ENCODE results near the gene PXDN.
"Not testable (repeated sequence)": the region's sequence is repeated elsewhere in the genome, so short reads cannot be mapped to it uniquely, and the experiment has no call there.

PXDN gene

GRCh38 chr2:1623906-1624445 is 120.3 kb downstream of the PXDN start:
- Mint-ChIP-seq H3K27me3 (ENCODE audit: low read depth) (peaks cover 9% of the 10 kb centered on the region), H3K9me3 (peaks cover 3% of the 10 kb centered on the region), H3K36me3 (ENCODE audit: low read depth) (peaks cover 12% of the 10 kb centered on the region), H3K27ac (no peak overlapping the region), H3K4me1 (peaks cover 22% of the 10 kb centered on the region), H3K4me3 (no peak overlapping the region)
- TF ChIP-seq CTCF (IDR thresholded peaks at IDR 0.05; ENCODE audit: unreplicated experiment in 3 of 3): no peak

- Mint-ChIP-seq H3K9me3 (no peaks in the 10 kb centered on the region), H3K36me3 (ENCODE audit: low read depth) (peaks cover 3% of the 10 kb centered on the region), H3K4me1 (peaks cover 17% of the 10 kb centered on the region), H3K27ac (no peak overlapping the region), H3K4me3 (no peak overlapping the region), H3K27me3 (ENCODE audit: low read depth) (peaks cover 9% of the 10 kb centered on the region)
- no peak for TF ChIP-seq CTCF (IDR thresholded peaks at IDR 0.05; ENCODE audit: unreplicated experiment in 3 of 3)
Measured at GRCh38 chr2:1622521-1623200, 121.7 kb downstream of the PXDN start.

- peaks cover 15% of the 10 kb centered on the region for H3K4me1 Mint-ChIP-seq
- H3K9me3 Mint-ChIP-seq; H3K27ac Mint-ChIP-seq; H3K36me3 Mint-ChIP-seq (ENCODE audit: low read depth); H3K4me3 Mint-ChIP-seq; H3K27me3 Mint-ChIP-seq (ENCODE audit: low read depth): not testable (repeated sequence)
Measured at GRCh38 chr2:1621976-1622375, 122.3 kb downstream of the PXDN start.

- no peak overlapping the region for H3K27ac Mint-ChIP-seq
- H3K4me3 Mint-ChIP-seq: no peak overlapping the region
- H3K4me1 Mint-ChIP-seq: peaks cover 14% of the 10 kb centered on the region
- TF ChIP-seq CTCF (IDR thresholded peaks at IDR 0.05; ENCODE audit: unreplicated experiment in 3 of 3): no peak
- no peaks in the 10 kb centered on the region for H3K9me3 Mint-ChIP-seq
- no peaks in the 10 kb centered on the region for H3K36me3 Mint-ChIP-seq (ENCODE audit: low read depth)
- H3K27me3 Mint-ChIP-seq (ENCODE audit: low read depth): peaks cover 9% of the 10 kb centered on the region
Measured at GRCh38 chr2:1621501-1621900, 122.8 kb downstream of the PXDN start.

- no peaks in the 10 kb centered on the region for H3K9me3 Mint-ChIP-seq
- H3K27ac Mint-ChIP-seq: peak overlapping the region in 1 of 3 experiments; percentile 47
- H3K4me3 Mint-ChIP-seq: no peak overlapping the region
- peaks cover 9% of the 10 kb centered on the region for H3K27me3 Mint-ChIP-seq (ENCODE audit: low read depth)
- peaks cover 11% of the 10 kb centered on the region for H3K4me1 Mint-ChIP-seq
- TF ChIP-seq CTCF (IDR thresholded peaks at IDR 0.05; ENCODE audit: unreplicated experiment in 3 of 3): no peak
- H3K36me3 Mint-ChIP-seq (ENCODE audit: low read depth): no peaks in the 10 kb centered on the region
Measured at GRCh38 chr2:1621041-1621440, 123.3 kb downstream of the PXDN start.

GRCh38 chr2:1620081-1620480 is 124.2 kb downstream of the PXDN start:
- peak overlapping the region in 2 of 3 experiments; percentile 49 to 90 for H3K27ac Mint-ChIP-seq
- no peak for TF ChIP-seq CTCF (IDR thresholded peaks at IDR 0.05; ENCODE audit: unreplicated experiment in 3 of 3)
- no peak overlapping the region for H3K4me3 Mint-ChIP-seq
- H3K9me3 Mint-ChIP-seq: no peaks in the 10 kb centered on the region
- peaks cover 1% of the 10 kb centered on the region for H3K4me1 Mint-ChIP-seq
- no peaks in the 10 kb centered on the region for H3K36me3 Mint-ChIP-seq (ENCODE audit: low read depth)
- H3K27me3 Mint-ChIP-seq (ENCODE audit: low read depth): peaks cover 13% of the 10 kb centered on the region

All from nephron (organoid).